HCT116 (cell line): ENCODE measurements around the gene LRRC71. TPM values are rescaled to one million over a fixed set of nuclear protein-coding genes. Genes with fewer than 3 reads are reported as not detected.

ENCODE experiments used
- ATAC-seq: fragments of 200-7000 bp; cut with Tn5 transposase; 2 replicates; pipeline ENCODE4 v1.9.1; 2020; ENCODE audit warnings: mild to moderate bottlenecking, moderate library complexity
- BruUV-seq: library from RNA; stranded (reverse); fragments of 400-500 nt; replicated peaks from 2 replicates; lab custom pipeline; 2021; lab: Mats Ljungman, UMichigan
- CTCF ChIA-PET: fragments of 300-600 bp; sonication (Branson Sonifier 250); formaldehyde crosslinking; loops from one replicate; lab custom pipeline; 2021; ENCODE audit warnings: antibody characterized with exemption; lab: Charles Lee
- POLR2A ChIA-PET: fragments of 300-600, 350-600 bp; sonication (Branson Sonifier 250); formaldehyde crosslinking; loops from one replicate; lab custom pipeline; 2021; ENCODE audit warnings: antibody characterized with exemption; lab: Charles Lee
- RAD21 ChIA-PET, 2 experiments: fragments of 300-600 bp; sonication (Branson Sonifier 250); formaldehyde crosslinking; loops; one replicate each; lab custom pipeline; 2023; ENCODE audit warnings: low total read pairs in 2 of 2; ENCODE audit not compliant: uncharacterized antibody in 2 of 2, unreplicated experiment in 2 of 2, low non-redundant PET in 1 of 2; lab: Charles Lee
- DNase-seq: peaks from one replicate; pipeline ENCODE4 v3.0.0-alpha.2; 2010; ENCODE audit warnings: low read depth, low spot score
- H2AFZ ChIP-seq: fragments of 200-600 bp; shearing (Covaris generic), sonication (generic); 2 replicates; pipeline ENCODE4 v1.6.1; 2017; ENCODE audit warnings: low read depth, mixed run types, mixed read lengths, antibody characterized with exemption, low read length; ENCODE audit not compliant: poor library complexity, severe bottlenecking
- H3K27ac ChIP-seq: 2 replicates; pipeline ENCODE4 v1.5.1; 2012; ENCODE audit warnings: low read depth, low read length
- H3K27me3 ChIP-seq: fragments of 200-600 bp; sonication (generic); 2 replicates; pipeline ENCODE4 v1.6.1; 2016; ENCODE audit warnings: mixed run types, low read length, mixed read lengths; ENCODE audit not compliant: insufficient read depth
- H3K36me3 ChIP-seq, 2 experiments: fragments of 200-500 bp in 1 of 2; fragments of 200-600 bp in 1 of 2; sonication (Bioruptor generic) in 1 of 2; sonication (generic) in 1 of 2; 2 replicates each; pipeline versions ENCODE4 v1.5.1 to v1.6.1; 2014 to 2016; ENCODE audit warnings: low read length in 2 of 2, inconsistent platforms in 1 of 2, mixed read lengths in 1 of 2, mixed run types in 1 of 2; ENCODE audit not compliant: insufficient read depth in 2 of 2, control insufficient read depth in 1 of 2
- H3K4me1 ChIP-seq, 2 experiments: fragments of 200-600 bp in 1 of 2; sonication (generic) in 1 of 2; 2 replicates each; pipeline versions ENCODE4 v1.5.1 to v1.6.1; 2012 to 2017; ENCODE audit warnings: low read length in 2 of 2, inconsistent platforms in 1 of 2, mild to moderate bottlenecking in 1 of 2, mixed read lengths in 1 of 2, mixed run types in 1 of 2, moderate library complexity in 1 of 2; ENCODE audit not compliant: insufficient read depth in 2 of 2, control insufficient read depth in 1 of 2
- H3K4me2 ChIP-seq: fragments of 200-600 bp; sonication (generic); 2 replicates; pipeline ENCODE4 v1.6.1; 2017; ENCODE audit warnings: mixed run types, low read length, mixed read lengths
- H3K4me3 ChIP-seq, 2 experiments: fragments of 200-600 bp in 1 of 2; sonication (generic) in 1 of 2; replicated peaks in 1 of 2; 2 replicates each; pipeline ENCODE4 v1.5.1; 2011 to 2016; ENCODE audit warnings: low read length in 2 of 2, control low read depth in 1 of 2, low read depth in 1 of 2, mild to moderate bottlenecking in 1 of 2, mixed read lengths in 1 of 2, mixed run types in 1 of 2
- H3K79me2 ChIP-seq: fragments of 200-600 bp; sonication (generic); 2 replicates; pipeline ENCODE4 v1.6.1; 2017; ENCODE audit warnings: mild to moderate bottlenecking, mixed run types, low read length, moderate library complexity, mixed read lengths; ENCODE audit not compliant: insufficient read depth
- H3K9ac ChIP-seq: fragments of 200-600 bp; sonication (generic); 2 replicates; pipeline ENCODE4 v1.6.1; 2016; ENCODE audit warnings: low read length, mixed read lengths
- H3K9me2 ChIP-seq: fragments of 200-600 bp; sonication (generic), shearing (Covaris generic); 2 replicates; pipeline ENCODE4 v1.6.1; 2017; ENCODE audit warnings: mixed run types, mild to moderate bottlenecking, moderate library complexity; ENCODE audit not compliant: insufficient read depth
- H3K9me3 ChIP-seq, 2 experiments: fragments of 200-500 bp in 1 of 2; fragments of 200-600 bp in 1 of 2; sonication (Bioruptor generic) in 1 of 2; sonication (generic) in 1 of 2; 2 replicates each; pipeline ENCODE4 v1.6.1; 2014 to 2017; ENCODE audit warnings: low read length in 2 of 2, mixed read lengths in 2 of 2, inconsistent platforms in 1 of 2, low read depth in 1 of 2, mild to moderate bottlenecking in 1 of 2, mixed run types in 1 of 2, moderate library complexity in 1 of 2; ENCODE audit not compliant: control insufficient read depth in 1 of 2, insufficient read depth in 1 of 2
- H4K20me1 ChIP-seq: fragments of 200-600 bp; sonication (generic), shearing (Covaris generic); 2 replicates; pipeline ENCODE4 v1.6.1; 2017; ENCODE audit warnings: mixed run types, mild to moderate bottlenecking, moderate library complexity; ENCODE audit not compliant: insufficient read depth
- ATF3 ChIP-seq: IDR thresholded peaks from 2 replicates; pipeline ENCODE4 v1.6.1; 2012
- CEBPB ChIP-seq: IDR thresholded peaks from 2 replicates; pipeline ENCODE4 v1.6.1; 2012; ENCODE audit warnings: low read depth
- CTCF ChIP-seq, 3 experiments: fragments of 200-600 bp in 1 of 3; sonication (generic) in 1 of 3; IDR thresholded peaks in 2 of 3; conservative IDR thresholded peaks in 1 of 3; 2 replicates each; pipeline ENCODE4 v1.5.1; 2012 to 2017; ENCODE audit warnings: low read depth in 2 of 3, low read length in 2 of 3, antibody characterized with exemption in 1 of 3, borderline replicate concordance in 1 of 3, control low read depth in 1 of 3, mild to moderate bottlenecking in 1 of 3, mixed read lengths in 1 of 3, mixed run types in 1 of 3, moderate library complexity in 1 of 3; ENCODE audit not compliant: insufficient read depth in 1 of 3
- EGR1 ChIP-seq: IDR thresholded peaks from 2 replicates; pipeline ENCODE4 v1.6.1; 2012; ENCODE audit warnings: low read depth
- EZH2 ChIP-seq: fragments of 200-600 bp; sonication (generic); IDR thresholded peaks from 2 replicates; pipeline ENCODE4 v1.6.1; 2017; ENCODE audit warnings: antibody characterized with exemption, mixed run types
- FOSL1 ChIP-seq: IDR thresholded peaks from 2 replicates; pipeline ENCODE4 v1.6.1; 2012; ENCODE audit warnings: low read depth
- MAX ChIP-seq: IDR thresholded peaks from 2 replicates; pipeline ENCODE4 v1.6.1; 2012
- POLR2A ChIP-seq: IDR thresholded peaks from 2 replicates; pipeline ENCODE4 v1.7.0; 2011; ENCODE audit warnings: borderline replicate concordance; ENCODE audit not compliant: insufficient read depth, insufficient read length; ENCODE audit errors: extremely low read depth
- POLR2AphosphoS5 ChIP-seq: IDR thresholded peaks from 2 replicates; pipeline ENCODE4 v1.6.1; 2011; ENCODE audit warnings: mild to moderate bottlenecking, low read depth, low read length, moderate library complexity
- RAD21 ChIP-seq: IDR thresholded peaks from 2 replicates; pipeline ENCODE4 v1.6.1; 2012; ENCODE audit warnings: low read depth, mild to moderate bottlenecking
- REST ChIP-seq: IDR thresholded peaks from 2 replicates; pipeline ENCODE4 v1.6.1; 2012; ENCODE audit warnings: low read depth
- TCF7L2 ChIP-seq: IDR thresholded peaks from 2 replicates; pipeline ENCODE4 v1.7.0; 2011; ENCODE audit warnings: borderline replicate concordance, inconsistent platforms; ENCODE audit not compliant: insufficient read depth, insufficient read length; ENCODE audit errors: extremely low read depth
- ZBTB33 ChIP-seq: IDR thresholded peaks from 2 replicates; pipeline ENCODE4 v1.6.1; 2011; ENCODE audit warnings: mild to moderate bottlenecking, low read length, moderate library complexity; ENCODE audit not compliant: insufficient replicate concordance; ENCODE audit errors: extremely low read depth
- ZFX ChIP-seq: fragments of 450-650 bp; IDR thresholded peaks from 2 replicates; pipeline ENCODE4 v1.6.1; 2017
- ZNF274 ChIP-seq: fragments of 200-500 bp; sonication (Bioruptor generic); IDR thresholded peaks from 2 replicates; pipeline ENCODE4 v1.6.1; 2014; ENCODE audit warnings: mild to moderate bottlenecking, low read depth, low read length, inconsistent platforms
- intact Hi-C: fragments of 100-400 bp; cut with micrococcal nuclease; formaldehyde crosslinking; loops from 2 replicates; pipeline ENCODE4 v1.10.0; 2022
- total RNA-seq: library from RNA; stranded (reverse); gene quantifications from one replicate; pipeline ENCODE4 v1.2.1, GENCODE V29; 2021; ENCODE audit not compliant: unreplicated experiment

LRRC71 gene
- total RNA-seq, 1 experiment from 2014 or later, result not detected

- intact Hi-C loops, result no loop called here
- CTCF ChIA-PET, result interaction anchor here (0.7 to 2.0 kb wide), 3 partner anchors 40 to 198 kb away, joined by 3 to 9 read pairs (median 3); no protein-coding TSS in a partner anchor
- no peak for TF ChIP-seq POLR2A
- no peak for TF ChIP-seq EGR1
- TF ChIP-seq CTCF (IDR thresholded peaks at IDR 0.05 in 2 of 3, conservative IDR thresholded peaks at IDR 0.05 in 1 of 3; ENCODE audit: borderline replicate concordance in 1 of 3, insufficient read depth in 1 of 3, low read depth in 2 of 3, low read length in 2 of 3), result no peak
- no peak for TF ChIP-seq RAD21
- no peak for TF ChIP-seq ZFX
- TF ChIP-seq ZNF274, result no peak
- no peak for TF ChIP-seq ZBTB33
- no peak for TF ChIP-seq ATF3
- TF ChIP-seq CEBPB, result no peak
- TF ChIP-seq TCF7L2, result no peak
- no peak for TF ChIP-seq EZH2
- TF ChIP-seq POLR2AphosphoS5, result no peak
- TF ChIP-seq FOSL1, result no peak
- TF ChIP-seq REST, result no peak
- no peak for TF ChIP-seq MAX
Measured at GRCh38 chr1:156887317-156887716, 33.1 kb upstream of the LRRC71 start.

More at GRCh38 chr1:156887317-156887716, 33.1 kb upstream of the LRRC71 start:
- no peak overlapping the region for H2AFZ ChIP-seq
- H3K9me2 ChIP-seq, result no peaks in the 10 kb centered on the region
- no peaks in the 10 kb centered on the region for H3K27me3 ChIP-seq
- no peaks in the 10 kb centered on the region for H3K79me2 ChIP-seq
- no peak for ATAC-seq
- no peaks in the 10 kb centered on the region for H4K20me1 ChIP-seq
- peaks cover 0 to 22% of the 10 kb centered on the region in 2 experiments; a peak in 2 of 4 replicates for H3K4me1 ChIP-seq
- no peak for DNase-seq
- ChIA-PET POLR2A (no interaction called here), RAD21 (no interaction called here)
- no peaks in the 10 kb centered on the region for H3K36me3 ChIP-seq
- BruUV-seq, result no TSS peak
- no peak overlapping the region for H3K9ac ChIP-seq
- H3K9me3 ChIP-seq, result no peaks in the 10 kb centered on the region
- no peak overlapping the region for H3K4me3 ChIP-seq
- H3K27ac ChIP-seq, result no peak overlapping the region
- H3K4me2 ChIP-seq, result no peak overlapping the region
